ENCODE measurements around the gene GPC6.

GRCh38 chr13:93875547-93875946 is 648.9 kb downstream of the GPC6 start:
- no peak for TF ChIP-seq POLR2A (IDR thresholded peaks at IDR 0.05; ENCODE audit: low read depth, low read length)
- TF ChIP-seq TAF1 (IDR thresholded peaks at IDR 0.05; ENCODE audit: borderline replicate concordance, low read depth, low read length): no peak
